ENCODE data around the gene ZNF100. TPM values are rescaled to one million over a fixed set of nuclear protein-coding genes. Genes with fewer than 3 reads are reported as not detected.
"Not testable (repeated sequence)": the region's sequence is repeated elsewhere in the genome, so short reads cannot be mapped to it uniquely, and the experiment has no call there.

ZNF100 gene
- total RNA-seq, 1 donor = 14.1 TPM

DNA sequence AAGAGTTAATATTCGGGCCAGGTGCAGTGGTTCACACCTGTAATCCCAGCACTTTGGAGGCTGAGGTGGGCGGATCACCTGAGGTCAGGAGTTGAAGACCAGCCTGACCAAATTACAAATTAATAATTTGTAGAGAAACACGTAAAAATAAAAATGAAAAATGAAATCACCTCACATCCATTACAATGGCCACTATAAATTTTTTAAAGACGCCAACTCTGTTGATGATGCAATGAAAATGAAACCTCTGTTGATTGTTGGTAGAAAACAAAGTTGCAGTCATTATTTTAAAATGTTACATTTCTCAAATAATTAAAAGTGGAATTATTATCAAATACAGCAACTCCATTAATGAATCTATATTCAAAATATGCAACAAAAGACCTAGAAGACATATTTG is 26.8 kb downstream of the ZNF100 start:
- no peaks in the 10 kb centered on the region for H3K27me3 ChIP-seq (ENCODE audit: insufficient read depth, low read length)
- no peaks in the 10 kb centered on the region for H3K4me1 ChIP-seq (ENCODE audit: insufficient read depth, low read length)
- H3K9me3 ChIP-seq (ENCODE audit: low read depth, low read length) = peaks cover 18% of the 10 kb centered on the region
- no peak overlapping the region for H3K4me3 ChIP-seq (ENCODE audit: low read length)

DNA sequence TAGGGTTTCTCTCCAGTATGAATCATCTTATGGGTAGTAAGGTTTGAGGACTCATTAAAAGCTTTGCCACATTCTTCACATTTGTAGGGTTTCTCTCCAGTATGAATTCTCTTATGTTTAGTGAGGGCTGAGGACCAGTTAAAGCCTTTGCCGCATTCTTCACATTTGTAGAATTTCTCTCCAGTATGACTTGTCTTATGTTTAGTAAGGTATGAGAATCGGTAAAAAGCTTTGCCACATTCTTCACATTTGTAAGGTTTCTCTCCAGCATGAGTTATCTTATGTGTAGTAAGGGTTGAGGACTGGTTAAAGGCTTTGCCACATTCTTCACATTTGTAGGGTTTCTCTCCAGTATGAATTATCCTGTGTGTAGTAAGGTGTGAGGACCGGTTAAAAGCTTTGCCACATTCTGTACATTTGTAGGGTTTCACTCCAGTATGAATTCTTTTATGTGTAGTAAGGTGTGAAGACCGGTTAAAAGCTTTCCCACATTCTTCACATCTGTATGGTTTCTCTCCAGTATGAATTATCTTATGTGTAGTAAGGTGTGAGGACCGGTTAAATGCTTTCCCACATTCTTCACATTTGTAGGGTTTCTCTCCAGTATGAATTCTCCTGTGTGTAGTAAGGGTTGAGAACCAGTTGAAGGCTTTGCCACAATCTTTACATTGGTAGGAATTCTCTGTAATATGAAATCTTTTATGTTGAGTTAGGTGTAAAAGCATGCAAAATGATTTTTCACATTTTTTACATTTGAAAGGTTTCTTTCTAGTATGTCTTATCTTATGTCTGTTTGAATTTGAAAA is 40.2 kb downstream of the ZNF100 start:
- not testable (repeated sequence) for H3K27me3 ChIP-seq (ENCODE audit: insufficient read depth, low read length); H3K4me1 ChIP-seq (ENCODE audit: insufficient read depth, low read length); H3K4me3 ChIP-seq (ENCODE audit: low read length)
- peaks cover 87% of the 10 kb centered on the region for H3K9me3 ChIP-seq (ENCODE audit: low read depth, low read length)

DNA sequence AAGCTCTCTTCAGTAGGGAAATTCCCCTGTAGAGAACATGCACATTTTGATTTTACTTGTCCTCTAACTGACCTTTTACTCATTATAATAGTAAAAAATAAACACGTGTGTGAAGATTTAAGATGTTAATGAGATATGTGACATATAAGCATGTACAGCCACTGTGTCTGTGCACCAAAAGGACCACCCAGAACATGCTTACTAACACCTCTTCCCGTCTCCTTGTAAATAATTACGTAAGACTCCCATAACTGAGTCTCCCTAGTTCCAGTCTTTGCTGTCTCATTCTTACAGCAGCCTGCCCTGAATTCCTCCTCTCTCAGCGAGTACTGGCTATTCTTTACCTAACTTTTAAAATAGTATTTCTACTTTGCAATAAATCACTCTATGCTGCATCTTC is 53.6 kb downstream of the ZNF100 start:
- no peak overlapping the region for H3K4me3 ChIP-seq (ENCODE audit: low read length)
- no peaks in the 10 kb centered on the region for H3K9me3 ChIP-seq (ENCODE audit: low read depth, low read length)
- H3K27me3 ChIP-seq (ENCODE audit: insufficient read depth, low read length) = no peaks in the 10 kb centered on the region
- no peaks in the 10 kb centered on the region for H3K4me1 ChIP-seq (ENCODE audit: insufficient read depth, low read length)

DNA sequence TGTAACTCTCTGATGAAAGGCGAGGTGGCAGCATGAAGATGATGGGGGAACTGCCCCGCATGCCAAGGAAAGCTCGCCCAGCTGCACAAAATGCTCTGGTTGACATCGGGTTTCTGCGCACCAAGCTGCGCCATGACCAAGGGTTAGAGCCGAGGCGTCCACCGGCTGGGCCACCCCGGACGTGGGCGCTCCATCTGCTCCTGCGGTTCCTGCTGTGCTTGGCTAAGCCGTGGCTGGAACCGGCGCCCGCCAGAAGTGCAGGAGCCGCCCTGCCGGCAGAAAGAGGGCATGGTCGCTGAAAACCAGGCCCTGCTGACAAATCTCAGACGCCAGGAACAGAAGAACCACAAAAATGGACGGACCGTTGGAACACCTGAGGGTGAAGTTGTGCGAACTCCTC is 57.9 kb downstream of the ZNF100 start:
- no peaks in the 10 kb centered on the region for H3K4me1 ChIP-seq (ENCODE audit: insufficient read depth, low read length)
- H3K27me3 ChIP-seq (ENCODE audit: insufficient read depth, low read length) = no peaks in the 10 kb centered on the region
- H3K9me3 ChIP-seq (ENCODE audit: low read depth, low read length) = no peaks in the 10 kb centered on the region
- H3K4me3 ChIP-seq (ENCODE audit: low read length) = no peak overlapping the region

DNA sequence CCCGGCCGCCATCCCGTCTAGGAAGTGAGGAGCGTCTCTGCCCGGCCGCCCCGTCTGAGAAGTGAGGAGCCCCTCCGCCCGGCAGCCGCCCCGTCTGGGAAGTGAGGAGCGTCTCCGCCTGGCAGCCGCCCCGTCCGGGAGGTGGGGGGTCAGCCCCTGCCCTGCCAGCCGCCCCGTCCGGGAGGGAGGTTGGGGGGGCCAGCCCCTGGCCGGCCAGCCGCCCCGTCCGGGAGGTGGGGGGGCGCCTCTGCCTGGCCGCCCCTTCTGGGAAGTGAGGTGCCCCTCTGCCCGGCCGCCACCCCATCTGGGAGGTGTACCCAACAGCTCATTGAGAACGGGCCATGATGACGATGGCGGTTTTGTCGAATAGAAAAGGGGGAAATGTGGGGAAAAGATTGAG is 59.5 kb downstream of the ZNF100 start:
- not testable (repeated sequence) for H3K27me3 ChIP-seq (ENCODE audit: insufficient read depth, low read length)

DNA sequence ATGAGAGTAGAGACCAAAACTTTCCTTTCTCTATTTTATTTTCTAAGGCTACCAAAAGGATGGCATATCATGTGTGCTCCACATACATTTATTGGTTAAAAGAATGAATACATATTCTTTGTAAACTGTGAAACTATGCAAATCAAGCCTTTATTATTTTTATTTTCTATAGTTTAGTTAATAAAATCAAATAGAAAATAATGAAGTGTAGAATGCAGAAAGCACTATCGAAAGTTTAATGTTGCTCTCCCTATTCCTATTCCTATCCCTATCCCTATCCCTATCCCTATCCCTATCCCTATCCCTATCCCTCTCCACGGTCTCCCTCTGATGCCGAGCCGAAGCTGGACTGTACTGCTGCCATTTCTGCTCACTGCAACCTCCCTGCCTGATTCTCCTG is 60.3 kb downstream of the ZNF100 start:
- Histone ChIP-seq H3K9me3 (ENCODE audit: low read depth, low read length) (no peaks in the 10 kb centered on the region), H3K4me3 (ENCODE audit: low read length) (no peak overlapping the region), H3K4me1 (ENCODE audit: insufficient read depth, low read length) (no peaks in the 10 kb centered on the region), H3K27me3 (ENCODE audit: insufficient read depth, low read length) (no peaks in the 10 kb centered on the region)

More for the DNA sequence above, 59.5 kb downstream of the ZNF100 start:
- not testable (repeated sequence) for H3K4me1 ChIP-seq (ENCODE audit: insufficient read depth, low read length); H3K9me3 ChIP-seq (ENCODE audit: low read depth, low read length); H3K4me3 ChIP-seq (ENCODE audit: low read length)

DNA sequence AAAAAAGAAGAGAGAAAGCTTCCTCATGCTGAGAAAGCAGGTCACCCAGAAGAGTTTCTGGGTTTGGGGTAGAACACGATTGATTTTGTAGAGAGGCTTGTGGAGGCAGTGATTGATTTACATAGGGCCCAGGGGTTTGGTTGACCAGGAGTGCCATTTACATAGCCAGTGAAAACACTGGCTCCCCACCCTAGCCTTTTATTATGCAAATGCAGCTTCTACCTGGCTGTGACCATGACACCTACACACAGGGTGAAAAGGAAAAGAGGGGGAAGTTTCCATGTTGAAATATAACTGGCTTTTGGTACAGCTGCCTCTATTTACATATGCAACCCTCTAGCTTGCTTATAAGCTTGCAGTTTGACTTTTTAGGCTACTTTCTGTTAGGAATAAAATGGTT is 62.0 kb downstream of the ZNF100 start:
- no peaks in the 10 kb centered on the region for H3K4me1 ChIP-seq (ENCODE audit: insufficient read depth, low read length)
- H3K9me3 ChIP-seq (ENCODE audit: low read depth, low read length) = no peaks in the 10 kb centered on the region

DNA sequence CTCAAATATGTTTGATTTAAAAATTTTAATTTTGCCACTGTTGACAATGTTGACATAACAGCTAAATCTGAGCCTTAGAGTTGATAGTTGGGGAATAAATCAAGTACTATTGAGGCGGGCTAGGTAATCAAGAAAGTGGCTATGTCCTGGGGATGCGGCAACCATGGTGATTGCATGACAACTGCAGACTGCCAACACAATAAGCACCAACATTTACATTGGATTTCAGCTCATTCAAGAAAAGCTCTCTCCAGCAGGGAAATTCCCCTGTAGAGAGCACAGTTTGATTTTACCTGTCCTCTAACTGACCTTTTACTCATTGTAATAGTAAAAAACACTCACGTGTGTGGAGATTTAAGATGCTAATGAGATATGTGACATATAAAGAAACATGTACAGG is 63.1 kb downstream of the ZNF100 start:
- H3K27me3 ChIP-seq (ENCODE audit: insufficient read depth, low read length) = no peaks in the 10 kb centered on the region
- H3K4me3 ChIP-seq (ENCODE audit: low read length) = no peak overlapping the region
- no peaks in the 10 kb centered on the region for H3K4me1 ChIP-seq (ENCODE audit: insufficient read depth, low read length)
- no peaks in the 10 kb centered on the region for H3K9me3 ChIP-seq (ENCODE audit: low read depth, low read length)

More for the DNA sequence above, 62.0 kb downstream of the ZNF100 start:
- Histone ChIP-seq H3K27me3 (ENCODE audit: insufficient read depth, low read length) (no peaks in the 10 kb centered on the region), H3K4me3 (ENCODE audit: low read length) (no peak overlapping the region)

DNA sequence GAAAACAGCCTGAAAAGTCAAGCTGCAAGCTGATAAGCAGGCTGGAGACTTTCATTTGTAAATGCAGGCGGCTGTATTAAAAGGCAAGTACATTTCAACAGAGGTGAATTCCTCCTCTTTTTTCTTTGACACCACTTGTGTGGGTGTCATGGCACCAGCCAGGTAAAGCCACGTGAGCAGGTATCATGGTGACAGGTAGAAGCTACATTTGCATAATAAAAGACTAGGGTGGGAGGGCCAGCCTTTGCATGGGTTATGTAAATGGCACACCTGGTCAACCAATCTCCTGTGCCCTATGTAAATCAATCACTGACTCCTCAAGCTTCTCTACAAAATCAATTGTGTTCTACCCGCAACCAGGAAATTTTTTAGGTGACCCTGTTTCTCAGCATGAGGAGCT is 68.2 kb downstream of the ZNF100 start:
- H3K27me3 ChIP-seq (ENCODE audit: insufficient read depth, low read length) = no peaks in the 10 kb centered on the region
- no peaks in the 10 kb centered on the region for H3K9me3 ChIP-seq (ENCODE audit: low read depth, low read length)
- no peak overlapping the region for H3K4me3 ChIP-seq (ENCODE audit: low read length)
- H3K4me1 ChIP-seq (ENCODE audit: insufficient read depth, low read length) = no peaks in the 10 kb centered on the region

DNA sequence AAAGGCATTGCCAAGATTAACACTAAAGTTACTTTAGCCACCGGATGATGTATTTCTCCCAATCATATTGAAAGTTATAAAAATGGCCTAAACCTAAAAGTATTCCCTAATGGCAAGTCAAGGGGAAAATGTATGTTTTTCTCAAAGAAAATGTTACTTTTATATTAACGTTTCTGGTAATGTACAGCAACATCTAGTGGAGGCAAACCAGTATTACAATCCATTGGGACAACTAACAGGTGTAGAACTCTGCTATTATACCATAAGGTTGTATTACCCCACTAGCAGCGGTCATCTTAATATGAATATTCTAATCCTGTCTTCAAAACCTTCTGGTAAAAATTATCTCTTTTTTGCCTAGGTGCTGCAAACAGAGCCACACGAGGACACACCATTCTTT is 69.2 kb downstream of the ZNF100 start:
- no peaks in the 10 kb centered on the region for H3K9me3 ChIP-seq (ENCODE audit: low read depth, low read length)
- H3K4me1 ChIP-seq (ENCODE audit: insufficient read depth, low read length) = no peaks in the 10 kb centered on the region
- H3K27me3 ChIP-seq (ENCODE audit: insufficient read depth, low read length) = no peaks in the 10 kb centered on the region
- no peak overlapping the region for H3K4me3 ChIP-seq (ENCODE audit: low read length)

DNA sequence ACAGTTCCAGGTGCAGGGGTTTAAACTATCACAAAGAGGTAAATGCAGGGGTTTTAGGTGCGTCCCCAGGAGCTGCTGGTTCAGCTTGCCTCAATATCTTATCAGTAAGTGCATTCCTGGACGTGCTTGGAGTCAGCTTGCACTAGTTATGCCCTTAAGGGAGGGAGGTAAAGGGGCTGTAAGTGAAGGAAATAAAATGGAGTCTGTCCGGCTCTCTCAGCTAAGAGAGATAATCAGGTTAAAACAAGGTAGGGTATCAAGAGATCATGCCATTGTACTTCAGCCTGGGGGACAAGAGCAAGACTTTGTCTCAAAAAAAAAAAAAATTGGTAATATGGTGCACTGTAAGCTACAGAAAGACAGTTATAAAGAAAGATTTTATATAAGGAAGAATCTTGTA is 69.7 kb downstream of the ZNF100 start:
- no peaks in the 10 kb centered on the region for H3K4me1 ChIP-seq (ENCODE audit: insufficient read depth, low read length)
- no peak overlapping the region for H3K4me3 ChIP-seq (ENCODE audit: low read length)
- no peaks in the 10 kb centered on the region for H3K9me3 ChIP-seq (ENCODE audit: low read depth, low read length)
- no peaks in the 10 kb centered on the region for H3K27me3 ChIP-seq (ENCODE audit: insufficient read depth, low read length)

DNA sequence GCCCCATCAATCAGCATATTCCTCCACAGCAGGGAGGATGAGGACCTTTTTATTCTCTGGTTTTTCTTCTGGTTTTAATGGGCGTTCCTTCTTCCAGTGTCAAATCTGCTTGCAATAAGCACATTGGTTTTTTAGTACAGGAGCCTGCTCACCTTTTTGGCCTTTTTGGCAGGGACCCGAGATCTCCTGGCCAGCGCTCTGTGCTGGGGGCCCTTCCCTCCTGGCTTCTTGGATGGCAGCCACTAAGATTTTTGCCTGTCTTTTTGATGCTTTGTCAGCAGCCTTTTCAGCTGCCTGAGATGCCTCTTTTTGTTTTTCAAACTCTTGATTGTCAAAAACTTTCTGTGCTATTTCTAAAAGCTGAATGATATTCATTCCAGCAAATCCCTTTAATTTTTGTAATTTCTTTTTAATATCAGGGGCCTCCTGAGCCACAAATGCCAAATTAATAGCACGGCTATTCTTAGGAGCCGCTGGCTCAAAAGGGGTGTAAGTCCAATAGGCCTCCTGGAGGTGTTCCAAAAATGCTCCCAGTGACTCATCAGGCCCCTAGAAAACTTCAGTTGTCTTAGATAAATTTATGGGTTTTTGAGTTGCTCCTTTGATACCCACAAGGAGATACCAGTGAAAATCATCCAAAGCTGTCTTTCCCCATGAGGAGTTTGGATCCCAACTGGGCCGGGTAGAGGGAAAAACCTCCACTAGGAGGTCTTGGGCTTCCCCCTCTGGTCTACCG is 73.0 kb downstream of the ZNF100 start:
- Histone ChIP-seq H3K4me1 (ENCODE audit: insufficient read depth, low read length) (no peaks in the 10 kb centered on the region), H3K4me3 (ENCODE audit: low read length) (no peak overlapping the region), H3K27me3 (ENCODE audit: insufficient read depth, low read length) (no peaks in the 10 kb centered on the region), H3K9me3 (ENCODE audit: low read depth, low read length) (no peaks in the 10 kb centered on the region)

DNA sequence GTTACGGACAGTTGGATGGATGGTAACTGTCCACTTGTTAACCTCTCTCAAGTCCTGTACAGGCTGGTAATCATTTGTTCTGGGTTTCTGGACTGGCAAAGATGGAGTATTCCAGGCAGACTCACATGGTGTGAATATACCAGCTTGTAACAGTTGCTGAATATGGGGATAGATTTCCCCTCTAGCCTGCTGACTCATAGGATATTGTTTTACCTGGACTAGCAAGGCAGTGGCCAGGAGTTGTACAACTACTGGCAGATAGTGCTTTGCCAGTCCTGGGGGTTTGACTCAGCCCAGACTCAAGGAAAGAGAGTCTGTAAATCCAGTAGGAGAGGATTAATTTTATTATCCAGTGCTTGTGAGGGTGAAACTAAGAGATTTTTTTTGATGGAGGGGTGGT is 74.0 kb downstream of the ZNF100 start:
- H3K9me3 ChIP-seq (ENCODE audit: low read depth, low read length) = no peaks in the 10 kb centered on the region
- H3K4me3 ChIP-seq (ENCODE audit: low read length) = no peak overlapping the region
- no peaks in the 10 kb centered on the region for H3K27me3 ChIP-seq (ENCODE audit: insufficient read depth, low read length)
- H3K4me1 ChIP-seq (ENCODE audit: insufficient read depth, low read length) = no peaks in the 10 kb centered on the region

DNA sequence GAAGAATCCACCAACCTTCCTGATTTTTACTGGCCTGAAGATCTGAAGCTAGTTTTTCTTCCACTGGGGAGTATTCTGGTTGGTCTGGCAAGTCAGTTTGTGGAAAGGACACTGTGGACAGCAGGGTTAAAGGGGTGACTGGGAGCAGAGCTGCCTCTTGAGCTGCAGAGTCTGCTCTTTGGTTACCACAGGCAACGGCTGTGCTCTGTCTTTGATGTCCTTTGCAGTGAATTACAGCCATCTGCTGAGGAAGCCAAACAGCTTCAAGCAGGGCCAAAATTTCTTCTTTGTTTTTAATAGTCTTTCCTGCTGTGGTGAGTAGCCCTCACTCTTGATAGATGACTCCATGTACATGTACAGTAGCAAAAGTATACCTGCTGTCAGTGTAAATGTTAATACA is 75.7 kb downstream of the ZNF100 start:
- Histone ChIP-seq H3K4me1 (ENCODE audit: insufficient read depth, low read length) (no peaks in the 10 kb centered on the region), H3K4me3 (ENCODE audit: low read length) (no peak overlapping the region), H3K27me3 (ENCODE audit: insufficient read depth, low read length) (no peaks in the 10 kb centered on the region), H3K9me3 (ENCODE audit: low read depth, low read length) (no peaks in the 10 kb centered on the region)

DNA sequence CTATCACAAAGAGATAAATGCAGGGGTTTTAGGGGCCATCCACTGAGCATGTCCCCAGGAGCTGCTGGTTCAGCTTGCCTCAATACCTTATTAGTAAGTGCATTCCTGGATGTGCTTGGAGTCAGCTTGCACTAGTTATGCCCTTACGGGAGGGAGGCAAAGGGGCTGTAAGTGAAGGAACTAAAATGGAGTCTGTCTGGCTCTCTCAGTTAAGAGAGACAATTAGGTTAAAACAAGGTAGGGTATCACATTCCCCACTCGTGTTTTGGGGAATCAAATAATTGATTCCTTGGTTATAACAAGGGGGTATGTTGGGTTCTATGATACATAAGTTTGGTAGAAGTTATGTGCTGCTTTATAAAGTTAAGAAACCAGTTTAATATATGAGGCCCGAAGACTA is 78.9 kb downstream of the ZNF100 start:
- no peaks in the 10 kb centered on the region for H3K4me1 ChIP-seq (ENCODE audit: insufficient read depth, low read length)
- no peaks in the 10 kb centered on the region for H3K27me3 ChIP-seq (ENCODE audit: insufficient read depth, low read length)
- no peaks in the 10 kb centered on the region for H3K9me3 ChIP-seq (ENCODE audit: low read depth, low read length)
- H3K4me3 ChIP-seq (ENCODE audit: low read length) = no peak overlapping the region

DNA sequence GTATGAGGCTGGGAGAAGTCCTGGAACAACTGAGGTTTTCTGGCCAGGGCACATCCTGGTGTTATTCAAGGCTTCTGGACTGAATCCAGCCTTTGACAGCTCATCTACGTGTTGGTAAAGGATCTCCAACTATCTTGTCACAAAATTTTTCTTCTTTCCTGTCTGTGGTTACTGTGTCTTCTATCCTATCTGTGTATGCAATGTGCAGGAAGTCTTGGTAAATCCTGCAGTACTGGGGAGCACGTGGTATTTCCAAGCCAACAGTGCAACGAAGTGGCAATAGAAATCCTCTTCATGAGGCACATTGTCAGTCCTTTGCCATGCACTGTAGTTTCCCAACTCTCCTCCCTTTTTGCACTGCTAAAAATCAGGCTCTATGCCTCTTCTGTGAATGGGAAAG is 86.7 kb downstream of the ZNF100 start:
- peaks cover 6% of the 10 kb centered on the region for H3K9me3 ChIP-seq (ENCODE audit: low read depth, low read length)
- H3K4me1 ChIP-seq (ENCODE audit: insufficient read depth, low read length) = no peaks in the 10 kb centered on the region
- H3K27me3 ChIP-seq (ENCODE audit: insufficient read depth, low read length) = no peaks in the 10 kb centered on the region
- H3K4me3 ChIP-seq (ENCODE audit: low read length) = no peak overlapping the region

All from mononuclear cell (primary cell).